ENCODE data around the gene SIM1. TPM values are rescaled to one million over a fixed set of nuclear protein-coding genes. Genes with fewer than 3 reads are reported as not detected.
A peak's percentile ranks its signal among the peaks of the same experiment; 100 is the strongest.

SIM1 gene
- not detected for total RNA-seq

- H3K9me3 Mint-ChIP-seq: peaks cover 8% of the 10 kb centered on the region
- H3K27me3 Mint-ChIP-seq (ENCODE audit: low read depth): peaks cover 83% of the 10 kb centered on the region
- no peak within 1 kb of the TSS for H3K27ac Mint-ChIP-seq
- CTCF ChIA-PET: interaction anchor here (0.6 to 1.1 kb wide), 2 partner anchors 15 to 17 kb away, joined by 3 read pairs; no protein-coding TSS in a partner anchor
- H3K36me3 Mint-ChIP-seq (ENCODE audit: low read depth): peaks cover 18% of the 10 kb centered on the region
- peak within 1 kb of the TSS; percentile 18 for H3K4me3 Mint-ChIP-seq
- DNase-seq: no peak
- peaks cover 34% of the 10 kb centered on the region for H3K4me1 Mint-ChIP-seq (ENCODE audit: low read depth)
- intact Hi-C loops (cut with micrococcal nuclease): loop anchor here (2.0 to 5.0 kb wide), 2 partner anchors 854 to 932 kb away; no protein-coding TSS in a partner anchor
These were observed at the start of gene SIM1 for GRCh38 chr6:100464903-100465700. Gene SIM1 (minus strand): TSS chr6:100464921. CDS start chr6:100463468, 1,453 bp downstream.

- Mint-ChIP-seq H3K27ac (no peak overlapping the region), H3K36me3 (ENCODE audit: low read depth) (peaks cover 41% of the 10 kb centered on the region), H3K9me3 (no peaks in the 10 kb centered on the region), H3K27me3 (ENCODE audit: low read depth) (no peaks in the 10 kb centered on the region), H3K4me1 (ENCODE audit: low read depth) (no peaks in the 10 kb centered on the region), H3K4me3 (no peak overlapping the region)
- DNase-seq: no peak
- CTCF ChIA-PET: no interaction called here
- intact Hi-C loops (cut with micrococcal nuclease): no loop called here
These were observed 47.6 kb upstream of the SIM1 start for GRCh38 chr6:100512203-100512862.

GRCh38 chr6:100509101-100509500 lies 44.4 kb upstream of the SIM1 start:
- H3K4me3 Mint-ChIP-seq: no peak overlapping the region
- intact Hi-C loops (cut with micrococcal nuclease): no loop called here
- no peaks in the 10 kb centered on the region for H3K4me1 Mint-ChIP-seq (ENCODE audit: low read depth)
- H3K9me3 Mint-ChIP-seq: no peaks in the 10 kb centered on the region
- no peaks in the 10 kb centered on the region for H3K27me3 Mint-ChIP-seq (ENCODE audit: low read depth)
- no peak overlapping the region for H3K27ac Mint-ChIP-seq
- no peak for DNase-seq
- H3K36me3 Mint-ChIP-seq (ENCODE audit: low read depth): peaks cover 31% of the 10 kb centered on the region
- CTCF ChIA-PET: interaction anchor here (1.2 kb wide), 1 partner anchor 35 kb away, joined by 3 read pairs; no protein-coding TSS in a partner anchor

GRCh38 chr6:100506651-100507050 lies 41.9 kb upstream of the SIM1 start:
- H3K36me3 Mint-ChIP-seq (ENCODE audit: low read depth): peaks cover 19% of the 10 kb centered on the region
- no peak for DNase-seq
- H3K9me3 Mint-ChIP-seq: no peaks in the 10 kb centered on the region
- H3K4me3 Mint-ChIP-seq: no peak overlapping the region
- CTCF ChIA-PET: no interaction called here
- no peaks in the 10 kb centered on the region for H3K27me3 Mint-ChIP-seq (ENCODE audit: low read depth)
- H3K27ac Mint-ChIP-seq: no peak overlapping the region
- H3K4me1 Mint-ChIP-seq (ENCODE audit: low read depth): no peaks in the 10 kb centered on the region
- intact Hi-C loops (cut with micrococcal nuclease): no loop called here

GRCh38 chr6:100504786-100505737 lies 40.3 kb upstream of the SIM1 start:
- H3K27ac Mint-ChIP-seq: no peak overlapping the region
- H3K9me3 Mint-ChIP-seq: peaks cover 1% of the 10 kb centered on the region
- no peak overlapping the region for H3K4me3 Mint-ChIP-seq
- H3K4me1 Mint-ChIP-seq (ENCODE audit: low read depth): no peaks in the 10 kb centered on the region
- CTCF ChIA-PET: no interaction called here
- peaks cover 8% of the 10 kb centered on the region for H3K36me3 Mint-ChIP-seq (ENCODE audit: low read depth)
- DNase-seq: no peak
- H3K27me3 Mint-ChIP-seq (ENCODE audit: low read depth): peaks cover 1% of the 10 kb centered on the region
- intact Hi-C loops (cut with micrococcal nuclease): no loop called here

GRCh38 chr6:100503043-100503705 lies 38.5 kb upstream of the SIM1 start:
- CTCF ChIA-PET: no interaction called here
- DNase-seq: no peak
- Mint-ChIP-seq H3K36me3 (ENCODE audit: low read depth) (peaks cover 2% of the 10 kb centered on the region), H3K4me3 (no peak overlapping the region), H3K4me1 (ENCODE audit: low read depth) (no peaks in the 10 kb centered on the region), H3K9me3 (peaks cover 5% of the 10 kb centered on the region), H3K27ac (no peak overlapping the region), H3K27me3 (ENCODE audit: low read depth) (peaks cover 9% of the 10 kb centered on the region)
- intact Hi-C loops (cut with micrococcal nuclease): no loop called here

GRCh38 chr6:100493206-100493888 lies 28.6 kb upstream of the SIM1 start:
- Mint-ChIP-seq H3K9me3 (peaks cover 3% of the 10 kb centered on the region), H3K4me1 (ENCODE audit: low read depth) (no peaks in the 10 kb centered on the region), H3K27me3 (ENCODE audit: low read depth) (peaks cover 47% of the 10 kb centered on the region), H3K4me3 (no peak overlapping the region), H3K36me3 (ENCODE audit: low read depth) (peaks cover 3% of the 10 kb centered on the region), H3K27ac (no peak overlapping the region)
- no peak for DNase-seq
- CTCF ChIA-PET: no interaction called here
- intact Hi-C loops (cut with micrococcal nuclease): no loop called here

GRCh38 chr6:100491952-100492670 lies 27.4 kb upstream of the SIM1 start:
- intact Hi-C loops (cut with micrococcal nuclease): no loop called here
- no peak for DNase-seq
- Mint-ChIP-seq H3K27ac (no peak overlapping the region), H3K27me3 (ENCODE audit: low read depth) (peaks cover 50% of the 10 kb centered on the region), H3K9me3 (no peaks in the 10 kb centered on the region), H3K36me3 (ENCODE audit: low read depth) (no peaks in the 10 kb centered on the region), H3K4me1 (ENCODE audit: low read depth) (no peaks in the 10 kb centered on the region), H3K4me3 (no peak overlapping the region)
- CTCF ChIA-PET: no interaction called here

- peaks cover 48% of the 10 kb centered on the region for H3K27me3 Mint-ChIP-seq (ENCODE audit: low read depth)
- H3K27ac Mint-ChIP-seq: no peak overlapping the region
- no peaks in the 10 kb centered on the region for H3K9me3 Mint-ChIP-seq
- no peak for DNase-seq
- H3K36me3 Mint-ChIP-seq (ENCODE audit: low read depth): no peaks in the 10 kb centered on the region
- CTCF ChIA-PET: no interaction called here
- no peaks in the 10 kb centered on the region for H3K4me1 Mint-ChIP-seq (ENCODE audit: low read depth)
- H3K4me3 Mint-ChIP-seq: no peak overlapping the region
- intact Hi-C loops (cut with micrococcal nuclease): no loop called here
These were observed 25.3 kb upstream of the SIM1 start for GRCh38 chr6:100490065-100490464.

GRCh38 chr6:100488244-100488643 lies 23.5 kb upstream of the SIM1 start:
- CTCF ChIA-PET: no interaction called here
- Mint-ChIP-seq H3K9me3 (no peaks in the 10 kb centered on the region), H3K4me3 (no peak overlapping the region), H3K4me1 (ENCODE audit: low read depth) (no peaks in the 10 kb centered on the region), H3K27me3 (ENCODE audit: low read depth) (peaks cover 41% of the 10 kb centered on the region), H3K36me3 (ENCODE audit: low read depth) (no peaks in the 10 kb centered on the region), H3K27ac (no peak overlapping the region)
- intact Hi-C loops (cut with micrococcal nuclease): no loop called here
- no peak for DNase-seq

- H3K36me3 Mint-ChIP-seq (ENCODE audit: low read depth): no peaks in the 10 kb centered on the region
- H3K4me1 Mint-ChIP-seq (ENCODE audit: low read depth): no peaks in the 10 kb centered on the region
- peaks cover 36% of the 10 kb centered on the region for H3K27me3 Mint-ChIP-seq (ENCODE audit: low read depth)
- no peak overlapping the region for H3K27ac Mint-ChIP-seq
- no peak for DNase-seq
- CTCF ChIA-PET: no interaction called here
- H3K4me3 Mint-ChIP-seq: no peak overlapping the region
- no peaks in the 10 kb centered on the region for H3K9me3 Mint-ChIP-seq
- intact Hi-C loops (cut with micrococcal nuclease): no loop called here
These were observed 22.9 kb upstream of the SIM1 start for GRCh38 chr6:100487638-100488037.
